GM23338 (cell line): Measurements from ENCODE around the gene COPE. TPM values are rescaled to one million over a fixed set of nuclear protein-coding genes. Genes with fewer than 3 reads are reported as not detected.

Source experiments
- ATAC-seq: fragments of 200-7000 bp; cut with Tn5 transposase; 3 replicates; pipeline ENCODE4 v1.9.1; 2020
- DNase-seq: peaks from one replicate; pipeline ENCODE4 v3.0.0-alpha.2; 2015; ENCODE audit warnings: low spot score
- H2AFZ ChIP-seq: fragments of 200-600 bp; sonication (generic); 2 replicates; pipeline ENCODE4 v1.8.0; 2016; ENCODE audit warnings: antibody characterized with exemption, mild to moderate bottlenecking, moderate library complexity
- H3F3A ChIP-seq: fragments of 200-600 bp; sonication (generic); replicated peaks from 2 replicates; pipeline ENCODE4 v1.8.0; 2017; ENCODE audit warnings: antibody characterized with exemption, mixed run types, low read depth
- H3K27ac ChIP-seq: fragments of 200-600 bp; sonication (generic); 2 replicates; pipeline ENCODE4 v1.6.1; 2016; ENCODE audit warnings: low read depth
- H3K27me3 ChIP-seq: fragments of 200-600 bp; sonication (generic); 2 replicates; pipeline ENCODE4 v1.8.0; 2016; ENCODE audit warnings: mild to moderate bottlenecking, mixed run types, moderate library complexity; ENCODE audit not compliant: insufficient read depth
- H3K36me3 ChIP-seq: fragments of 200-600 bp; sonication (generic); 2 replicates; pipeline ENCODE4 v1.8.0; 2016; ENCODE audit warnings: mild to moderate bottlenecking; ENCODE audit not compliant: insufficient read depth
- H3K4me1 ChIP-seq: fragments of 200-600 bp; sonication (generic); 2 replicates; pipeline ENCODE4 v1.8.0; 2016; ENCODE audit warnings: mild to moderate bottlenecking, moderate library complexity; ENCODE audit not compliant: insufficient read depth
- H3K4me2 ChIP-seq: fragments of 200-600 bp; sonication (generic); 2 replicates; pipeline ENCODE4 v1.7.1; 2017; ENCODE audit warnings: mixed run types
- H3K4me3 ChIP-seq: fragments of 200-600 bp; sonication (generic); 2 replicates; pipeline ENCODE4 v1.6.1; 2016; ENCODE audit warnings: mixed run types
- H3K79me2 ChIP-seq: fragments of 200-600 bp; sonication (generic); replicated peaks from 2 replicates; pipeline ENCODE4 v1.8.0; 2017; ENCODE audit warnings: mild to moderate bottlenecking; ENCODE audit not compliant: insufficient read depth
- H3K9me2 ChIP-seq: fragments of 200-600 bp; sonication (generic); 2 replicates; pipeline ENCODE4 v1.8.0; 2017; ENCODE audit not compliant: insufficient read depth
- H4K20me1 ChIP-seq: fragments of 200-600 bp; sonication (generic); replicated peaks from 2 replicates; pipeline ENCODE4 v1.8.0; 2017; ENCODE audit warnings: mild to moderate bottlenecking; ENCODE audit not compliant: insufficient read depth
- H3K27ac Mint-ChIP-seq: 2 replicates; pipeline ENCODE4 v1.8.0; 2020; ENCODE audit warnings: inconsistent platforms, mild to moderate bottlenecking, moderate library complexity, mixed read lengths
- H3K27me3 Mint-ChIP-seq: 3 replicates; pipeline ENCODE4 v1.8.0; 2022; ENCODE audit warnings: low read depth, mild to moderate bottlenecking, moderate library complexity, mixed read lengths, inconsistent platforms; ENCODE audit not compliant: insufficient read depth, poor library complexity
- H3K36me3 Mint-ChIP-seq: 3 replicates; pipeline ENCODE4 v1.8.0; 2021; ENCODE audit warnings: low read depth, mild to moderate bottlenecking, inconsistent platforms, moderate library complexity, mixed read lengths
- H3K4me1 Mint-ChIP-seq: 3 replicates; pipeline ENCODE4 v1.8.0; 2020; ENCODE audit warnings: mild to moderate bottlenecking, inconsistent platforms, mixed read lengths
- H3K4me3 Mint-ChIP-seq: 3 replicates; pipeline ENCODE4 v1.8.0; 2021; ENCODE audit warnings: moderate library complexity, mild to moderate bottlenecking, inconsistent platforms, mixed read lengths
- H3K9me3 Mint-ChIP-seq: 3 replicates; pipeline ENCODE4 v1.8.0; 2020; ENCODE audit warnings: moderate library complexity, mild to moderate bottlenecking, inconsistent platforms, mixed read lengths
- CREB1 ChIP-seq: fragments of 250-450 bp; sonication (Bioruptor Pico); IDR thresholded peaks from 2 replicates; pipeline ENCODE4 v1.5.0; 2020; ENCODE audit warnings: low read depth, mild to moderate bottlenecking, moderate library complexity
- CTCF ChIP-seq, 2 experiments: fragments of 200-600 bp in 1 of 2; sonication (generic) in 1 of 2; conservative IDR thresholded peaks; 2 replicates each; pipeline versions ENCODE4 v1.5.1 to v1.6.1; 2016 to 2017; ENCODE audit warnings: antibody characterized with exemption in 2 of 2, low read depth in 2 of 2, mild to moderate bottlenecking in 2 of 2, moderate library complexity in 1 of 2
- EZH2 ChIP-seq: fragments of 200-600 bp; sonication (generic); IDR thresholded peaks from one replicate; pipeline ENCODE4 v1.8.0; 2017; ENCODE audit warnings: antibody characterized with exemption, mild to moderate bottlenecking, low read depth; ENCODE audit not compliant: unreplicated experiment
- EZH2phosphoT487 ChIP-seq: fragments of 200-600 bp; sonication (generic); IDR thresholded peaks from one replicate; pipeline ENCODE4 v1.8.1; 2018; ENCODE audit warnings: antibody characterized with exemption; ENCODE audit not compliant: unreplicated experiment
- JUNB ChIP-seq: IDR thresholded peaks from one replicate; pipeline ENCODE4 v1.6.1; 2016; ENCODE audit warnings: antibody characterized with exemption; ENCODE audit not compliant: unreplicated experiment
- NANOG ChIP-seq: IDR thresholded peaks from 2 replicates; pipeline ENCODE4 v1.6.1; 2016; ENCODE audit warnings: antibody characterized with exemption, borderline replicate concordance
- POLR2AphosphoS5 ChIP-seq: IDR thresholded peaks from 2 replicates; pipeline ENCODE4 v1.6.1; 2016; ENCODE audit warnings: antibody characterized with exemption, low read depth
- STAT1 ChIP-seq: IDR thresholded peaks from one replicate; pipeline ENCODE4 v1.6.1; 2016; ENCODE audit warnings: antibody characterized with exemption; ENCODE audit not compliant: unreplicated experiment
- ZNF114 ChIP-seq: fragments of 250-450 bp; sonication (Bioruptor Pico); IDR thresholded peaks from 2 replicates; pipeline ENCODE4 v1.5.0; 2020; ENCODE audit warnings: mild to moderate bottlenecking, moderate library complexity
- ZNF331 ChIP-seq: fragments of 250-450 bp; sonication (Bioruptor Pico); IDR thresholded peaks from 2 replicates; pipeline ENCODE4 v1.5.0; 2020; ENCODE audit warnings: low read depth, mild to moderate bottlenecking, moderate library complexity
- ZNF462 ChIP-seq: fragments of 250-450 bp; sonication (Bioruptor Pico); IDR thresholded peaks from 2 replicates; pipeline ENCODE4 v1.5.0; 2020; ENCODE audit warnings: mild to moderate bottlenecking, moderate library complexity
- polyA plus RNA-seq: library from polyadenylated mRNA; unstranded; fragments of >200 nt; fragmentation: Nextera tagmentation; extraction: Ambion mirVana; gene quantifications from 2 replicates; pipeline ENCODE4 v1.2.1, GENCODE V29; 2016
- total RNA-seq: library from RNA; depleted of rRNA; stranded (reverse); fragments of >200 nt; shearing (Covaris generic); gene quantifications from 2 replicates; pipeline ENCODE4 v1.2.3, GENCODE V29; 2014
- TF ChIP-seq, protein P1 (sequence below): IDR thresholded peaks from 2 replicates; pipeline ENCODE4 v1.6.1; 2016; ENCODE audit warnings: antibody characterized with exemption
- TF ChIP-seq, protein P2 (sequence below): IDR thresholded peaks from one replicate; pipeline ENCODE4 v1.6.1; 2018; ENCODE audit warnings: antibody characterized with exemption; ENCODE audit not compliant: unreplicated experiment

The COPE gene
- total and polyA plus RNA-seq, 2 experiments from 2014 or later = 263 TPM

GRCh38 chr19:18949858-18950257 lies 30.7 kb upstream of the COPE start:
- Histone ChIP-seq H3K36me3 (no peaks in the 10 kb centered on the region), H3K4me2 (no peak overlapping the region), H3K79me2 (no peaks in the 10 kb centered on the region), H4K20me1 (no peaks in the 10 kb centered on the region), H3K4me1 (no peaks in the 10 kb centered on the region), H3K9me2 (no peaks in the 10 kb centered on the region), H3K27me3 (no peaks in the 10 kb centered on the region), H3K4me3 (no peak overlapping the region), H3K27ac (no peak overlapping the region), H2AFZ (no peak overlapping the region), H3F3A (no peaks in the 10 kb centered on the region)
- TF ChIP-seq CREB1 (CRISPR knock-in tag) = no peak
- TF ChIP-seq, protein P1, sequence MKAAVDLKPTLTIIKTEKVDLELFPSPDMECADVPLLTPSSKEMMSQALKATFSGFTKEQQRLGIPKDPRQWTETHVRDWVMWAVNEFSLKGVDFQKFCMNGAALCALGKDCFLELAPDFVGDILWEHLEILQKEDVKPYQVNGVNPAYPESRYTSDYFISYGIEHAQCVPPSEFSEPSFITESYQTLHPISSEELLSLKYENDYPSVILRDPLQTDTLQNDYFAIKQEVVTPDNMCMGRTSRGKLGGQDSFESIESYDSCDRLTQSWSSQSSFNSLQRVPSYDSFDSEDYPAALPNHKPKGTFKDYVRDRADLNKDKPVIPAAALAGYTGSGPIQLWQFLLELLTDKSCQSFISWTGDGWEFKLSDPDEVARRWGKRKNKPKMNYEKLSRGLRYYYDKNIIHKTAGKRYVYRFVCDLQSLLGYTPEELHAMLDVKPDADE = no peak
- TF ChIP-seq STAT1 = no peak
- TF ChIP-seq, protein P2, sequence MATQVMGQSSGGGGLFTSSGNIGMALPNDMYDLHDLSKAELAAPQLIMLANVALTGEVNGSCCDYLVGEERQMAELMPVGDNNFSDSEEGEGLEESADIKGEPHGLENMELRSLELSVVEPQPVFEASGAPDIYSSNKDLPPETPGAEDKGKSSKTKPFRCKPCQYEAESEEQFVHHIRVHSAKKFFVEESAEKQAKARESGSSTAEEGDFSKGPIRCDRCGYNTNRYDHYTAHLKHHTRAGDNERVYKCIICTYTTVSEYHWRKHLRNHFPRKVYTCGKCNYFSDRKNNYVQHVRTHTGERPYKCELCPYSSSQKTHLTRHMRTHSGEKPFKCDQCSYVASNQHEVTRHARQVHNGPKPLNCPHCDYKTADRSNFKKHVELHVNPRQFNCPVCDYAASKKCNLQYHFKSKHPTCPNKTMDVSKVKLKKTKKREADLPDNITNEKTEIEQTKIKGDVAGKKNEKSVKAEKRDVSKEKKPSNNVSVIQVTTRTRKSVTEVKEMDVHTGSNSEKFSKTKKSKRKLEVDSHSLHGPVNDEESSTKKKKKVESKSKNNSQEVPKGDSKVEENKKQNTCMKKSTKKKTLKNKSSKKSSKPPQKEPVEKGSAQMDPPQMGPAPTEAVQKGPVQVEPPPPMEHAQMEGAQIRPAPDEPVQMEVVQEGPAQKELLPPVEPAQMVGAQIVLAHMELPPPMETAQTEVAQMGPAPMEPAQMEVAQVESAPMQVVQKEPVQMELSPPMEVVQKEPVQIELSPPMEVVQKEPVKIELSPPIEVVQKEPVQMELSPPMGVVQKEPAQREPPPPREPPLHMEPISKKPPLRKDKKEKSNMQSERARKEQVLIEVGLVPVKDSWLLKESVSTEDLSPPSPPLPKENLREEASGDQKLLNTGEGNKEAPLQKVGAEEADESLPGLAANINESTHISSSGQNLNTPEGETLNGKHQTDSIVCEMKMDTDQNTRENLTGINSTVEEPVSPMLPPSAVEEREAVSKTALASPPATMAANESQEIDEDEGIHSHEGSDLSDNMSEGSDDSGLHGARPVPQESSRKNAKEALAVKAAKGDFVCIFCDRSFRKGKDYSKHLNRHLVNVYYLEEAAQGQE = no peak
- no peak for TF ChIP-seq ZNF331 (CRISPR knock-in tag)
- no peak for TF ChIP-seq ZNF114 (CRISPR knock-in tag)
- no peak for TF ChIP-seq JUNB
- TF ChIP-seq POLR2AphosphoS5 = no peak
- no peak for TF ChIP-seq ZNF462 (CRISPR knock-in tag)
- no peak for TF ChIP-seq CTCF (conservative IDR thresholded peaks at IDR 0.05; ENCODE audit: low read depth in 2 of 2)
- TF ChIP-seq NANOG = no peak
- TF ChIP-seq EZH2 = no peak
- no peak for TF ChIP-seq EZH2phosphoT487
- no peaks in the 10 kb centered on the region for H3K4me1 Mint-ChIP-seq
- no peak overlapping the region for H3K4me3 Mint-ChIP-seq
- H3K9me3 Mint-ChIP-seq = peaks cover under 1% of the 10 kb centered on the region; the same call in 1 of the 3 replicates
- peaks cover 9% of the 10 kb centered on the region for H3K36me3 Mint-ChIP-seq
- H3K27ac Mint-ChIP-seq = no peak overlapping the region
- ATAC-seq (no peak), DNase-seq (no peak)
- peaks cover 9% of the 10 kb centered on the region for H3K27me3 Mint-ChIP-seq
